T-helper 1 cell treated with Interleukin-12 subunit alpha and Interleukin-12 subunit beta and Interleukin-4 antibody, amounts not matched to agents 30 ng/mL and 1 ng/mL, for 36 hours (primary cell): ENCODE results near the gene CHKA. TPM values are rescaled to one million over a fixed set of nuclear protein-coding genes. Genes with fewer than 3 reads are reported as not detected.

Experiments used
- intact Hi-C: fragments of 100-400 bp; cut with micrococcal nuclease; formaldehyde crosslinking; loops from one replicate; pipeline ENCODE4 v1.15.1; 2024
- total RNA-seq: library from RNA; stranded (reverse); gene quantifications from 2 replicates; pipeline ENCODE4 v1.2.3, GENCODE V29; 2022

CHKA gene
- total RNA-seq, 1 donor from 2014 or later = 7.2 TPM

DNA sequence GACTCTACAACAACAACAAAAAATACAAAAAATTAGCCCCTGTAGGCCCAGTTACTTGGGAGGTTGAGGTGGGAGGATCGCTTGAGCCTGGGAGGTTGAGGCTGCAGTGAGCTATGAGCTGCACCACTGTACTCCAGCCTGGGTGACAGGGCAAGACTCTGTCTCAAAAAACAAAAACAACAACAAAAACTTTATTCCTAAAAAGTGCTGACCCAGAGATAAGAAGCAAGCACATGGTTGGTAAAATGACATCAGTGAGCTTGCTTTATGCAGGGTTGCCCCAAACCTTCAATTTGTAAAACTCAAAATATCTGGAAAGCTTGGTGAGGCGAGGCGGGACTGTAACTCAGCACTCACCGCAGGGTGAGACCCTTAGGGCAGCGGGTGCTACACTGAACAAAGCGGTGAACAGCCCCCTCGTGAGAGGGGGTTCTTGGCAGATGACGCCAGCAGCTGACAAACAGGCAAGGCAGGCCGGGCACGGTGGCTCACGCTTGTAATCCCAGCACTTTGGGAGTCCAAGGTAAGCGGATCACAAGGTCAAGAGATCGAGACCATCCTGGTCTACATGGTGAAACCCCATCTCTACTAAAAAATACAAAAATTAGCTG, 85.8 kb downstream of the CHKA start:
- intact Hi-C loops = no loop called here

- intact Hi-C loops = loop anchor here (5.0 kb wide), 1 partner anchor 526 kb away; the partner anchor contains the start of genes CDK2AP2 and PITPNM1
These were observed 87.5 kb downstream of the CHKA start for GRCh38 chr11:68033708-68034045.

DNA sequence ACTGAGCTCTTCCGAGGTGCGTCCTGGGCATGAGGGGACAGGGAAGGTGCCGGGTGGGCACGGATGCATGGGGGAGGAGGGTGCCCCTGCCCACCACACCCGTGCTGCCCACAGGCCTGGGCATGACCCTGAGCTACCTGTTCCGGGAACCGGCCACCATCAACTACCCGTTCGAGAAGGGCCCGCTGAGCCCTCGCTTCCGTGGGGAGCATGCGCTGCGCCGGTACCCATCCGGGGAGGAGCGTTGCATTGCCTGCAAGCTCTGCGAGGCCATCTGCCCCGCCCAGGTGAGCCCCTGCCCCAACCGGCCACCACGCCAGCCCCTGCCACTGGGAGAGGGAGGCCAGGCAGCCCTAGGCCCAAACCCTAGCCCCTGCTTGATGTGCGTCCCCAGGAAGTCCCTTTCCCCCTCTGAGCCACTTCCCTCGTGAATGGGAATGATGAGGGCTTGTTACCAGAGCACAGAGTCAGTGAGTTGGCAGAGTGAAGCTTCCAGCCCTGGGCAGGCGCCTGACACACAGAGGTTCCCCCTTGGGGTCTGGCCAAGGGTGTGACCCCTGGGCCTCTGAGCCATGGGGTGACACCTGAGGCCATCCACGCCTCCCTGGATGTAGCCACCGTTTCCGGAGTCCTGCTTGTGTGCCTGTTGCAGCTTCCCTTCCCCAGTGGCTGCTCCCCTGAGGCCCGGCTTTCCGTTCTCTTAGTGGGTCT, 88.0 kb downstream of the CHKA start:
- intact Hi-C loops = loop anchor here (5.0 kb wide), 1 partner anchor 526 kb away; the partner anchor contains the start of genes CDK2AP2 and PITPNM1

DNA sequence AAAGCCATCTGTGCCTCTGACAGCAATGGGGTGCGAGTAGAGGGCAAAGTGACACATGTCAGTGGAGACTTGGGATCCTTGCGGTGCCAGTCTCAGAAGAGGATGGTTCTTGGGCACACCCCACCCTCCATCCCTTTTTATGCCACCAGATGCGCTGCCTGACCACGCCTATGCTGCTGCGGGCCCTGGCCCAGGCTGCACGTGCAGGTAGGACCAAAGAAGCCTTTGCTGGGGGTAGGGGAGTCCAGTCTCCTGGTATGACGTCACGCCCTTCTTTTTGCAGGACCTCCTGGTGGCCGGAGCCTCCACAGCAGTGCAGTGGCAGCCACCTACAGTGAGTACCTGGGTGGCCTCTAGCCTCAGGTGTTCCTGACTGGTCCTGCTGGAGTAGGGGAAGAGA, 89.2 kb downstream of the CHKA start:
- intact Hi-C loops = loop anchor here (5.0 kb wide), 1 partner anchor 525 kb away; the partner anchor contains the start of genes CDK2AP2 and PITPNM1

DNA sequence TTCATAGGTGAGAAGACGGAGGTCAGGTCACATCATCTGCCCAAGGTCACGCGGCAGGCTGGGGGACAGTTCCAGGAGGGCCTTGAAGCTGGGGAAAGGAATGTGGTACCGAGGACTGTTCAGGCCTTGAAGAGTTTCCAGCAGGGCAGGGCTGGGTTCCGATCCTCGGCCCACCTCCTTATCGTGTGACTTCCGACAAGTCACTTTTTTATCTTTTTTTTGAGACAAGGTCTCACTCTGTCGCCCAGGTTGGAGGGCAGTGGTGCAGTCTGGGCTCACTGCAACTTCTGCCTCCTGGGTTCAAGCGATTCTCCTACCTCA, 90.1 kb downstream of the CHKA start:
- intact Hi-C loops = loop anchor here (2.0 to 5.0 kb wide), 4 partner anchors 34 to 524 kb away; partner anchors contain the start of genes CDK2AP2 and PITPNM1

- intact Hi-C loops = loop anchor here (1.0 to 5.0 kb wide), 11 partner anchors 10 to 1018 kb away; partner anchors contain the start of genes CDK2AP2, CHKA, PITPNM1 and PPP6R3
These were observed 90.7 kb downstream of the CHKA start, which contains the start of gene NDUFS8 for GRCh38 chr11:68030318-68031143. NDUFS8 (plus strand) TSS chr11:68030681; CDS start chr11:68032152, 1,471 bp downstream.

DNA sequence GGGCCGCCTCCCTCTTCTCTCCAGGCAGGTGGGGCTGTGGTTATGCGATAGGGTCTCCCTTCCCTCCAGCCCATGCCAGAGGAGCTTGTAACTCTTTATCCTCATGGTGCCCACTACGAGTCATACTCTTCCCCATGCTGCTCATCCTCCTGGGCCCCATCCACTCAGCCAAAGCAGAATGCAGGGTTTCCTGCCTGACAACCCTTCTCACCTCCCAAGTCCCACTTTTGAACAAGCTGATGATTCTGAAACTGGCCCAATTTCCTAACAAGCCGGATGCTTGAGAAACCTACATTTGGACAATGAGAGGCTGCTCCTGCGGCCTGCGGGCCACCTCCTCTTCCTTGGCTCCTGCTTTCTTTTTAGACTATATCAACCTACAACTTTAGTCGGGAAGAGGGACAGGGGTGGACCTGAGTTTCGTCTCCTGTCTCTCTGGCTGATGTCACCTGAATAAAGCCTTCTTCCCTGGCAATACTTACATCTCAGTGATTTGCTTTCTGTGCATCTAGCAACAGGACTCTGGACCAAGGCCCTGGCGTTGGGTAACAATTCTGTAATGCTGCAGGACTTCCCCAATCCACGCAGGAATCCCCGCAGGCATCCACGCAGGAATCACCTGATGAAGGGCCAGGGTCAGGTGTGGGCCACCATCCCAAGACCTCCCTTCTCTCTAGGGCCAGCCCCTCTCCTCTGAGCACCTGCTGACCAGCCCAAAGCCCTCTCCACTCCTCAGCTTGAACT, 92.2 kb downstream of the CHKA start:
- intact Hi-C loops = no loop called here

DNA sequence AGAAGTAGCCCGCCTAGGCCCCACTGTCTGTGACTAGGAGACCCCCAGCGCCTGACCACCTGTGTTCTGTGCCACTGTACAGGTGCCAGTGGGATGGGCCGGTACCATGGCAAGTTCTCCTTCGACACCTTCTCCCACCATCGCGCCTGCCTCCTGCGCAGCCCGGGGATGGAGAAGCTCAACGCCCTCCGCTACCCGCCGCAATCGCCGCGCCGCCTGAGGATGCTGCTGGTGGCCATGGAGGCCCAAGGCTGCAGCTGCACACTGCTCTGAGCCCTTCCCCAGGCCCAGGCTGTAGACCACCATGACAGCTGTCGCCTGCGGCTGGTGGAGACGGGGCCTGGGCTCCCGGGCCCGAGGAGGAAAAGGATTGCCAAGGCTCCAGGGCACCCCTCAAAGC, 93.5 kb downstream of the CHKA start:
- intact Hi-C loops = no loop called here

- intact Hi-C loops = no loop called here
These were observed 94.6 kb downstream of the CHKA start for GRCh38 chr11:68026391-68027105.

DNA sequence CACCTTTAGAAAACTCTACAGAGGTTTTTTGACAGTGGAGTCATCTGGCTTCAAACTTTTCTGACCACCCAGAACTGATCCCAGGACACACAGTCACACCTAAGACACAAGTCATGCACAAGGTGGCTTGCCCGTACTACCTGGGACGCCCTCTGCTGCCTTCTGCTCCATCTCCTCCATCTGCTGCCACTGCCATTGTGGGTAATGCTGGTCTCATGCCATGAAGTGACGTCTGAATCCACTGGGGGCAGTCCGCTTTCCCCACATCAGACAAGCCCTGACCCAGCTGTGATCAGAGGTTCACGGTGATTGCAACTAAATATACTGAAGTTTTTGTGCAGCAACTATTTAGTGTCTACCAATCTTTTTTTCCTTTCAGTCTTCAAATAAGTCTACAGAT, 96.1 kb downstream of the CHKA start:
- intact Hi-C loops = no loop called here

- intact Hi-C loops = no loop called here
These were observed 96.7 kb downstream of the CHKA start for GRCh38 chr11:68024508-68024907.

GRCh38 chr11:68022531-68022930, 98.7 kb downstream of the CHKA start:
- intact Hi-C loops = no loop called here

DNA sequence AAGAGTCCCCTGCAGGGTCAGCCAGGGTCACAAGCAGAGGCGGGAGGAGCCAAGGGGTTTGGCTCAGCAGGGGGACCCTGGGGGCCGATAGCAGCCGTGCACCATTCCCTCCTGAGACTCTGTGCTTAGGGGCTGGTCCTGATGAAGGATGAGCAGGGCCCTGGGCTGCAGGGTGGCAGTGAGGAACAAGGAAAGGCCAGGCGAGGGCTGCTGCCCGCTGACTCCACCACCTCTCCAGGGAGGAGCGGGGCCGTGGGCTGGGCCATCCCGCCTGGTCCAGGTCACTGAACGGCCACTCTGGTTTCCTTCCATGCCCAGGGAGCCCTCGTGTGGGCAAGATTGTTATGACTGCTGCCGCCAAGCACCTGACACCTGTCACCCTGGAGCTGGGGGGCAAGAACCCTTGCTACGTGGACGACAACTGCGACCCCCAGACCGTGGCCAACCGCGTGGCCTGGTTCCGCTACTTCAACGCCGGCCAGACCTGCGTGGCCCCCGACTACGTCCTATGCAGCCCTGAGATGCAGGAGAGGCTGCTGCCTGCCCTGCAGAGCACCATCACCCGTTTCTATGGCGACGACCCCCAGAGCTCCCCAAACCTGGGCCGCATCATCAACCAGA, 99.9 kb downstream of the CHKA start:
- intact Hi-C loops = no loop called here

GRCh38 chr11:68020575-68020974, 100.6 kb downstream of the CHKA start:
- intact Hi-C loops = no loop called here

DNA sequence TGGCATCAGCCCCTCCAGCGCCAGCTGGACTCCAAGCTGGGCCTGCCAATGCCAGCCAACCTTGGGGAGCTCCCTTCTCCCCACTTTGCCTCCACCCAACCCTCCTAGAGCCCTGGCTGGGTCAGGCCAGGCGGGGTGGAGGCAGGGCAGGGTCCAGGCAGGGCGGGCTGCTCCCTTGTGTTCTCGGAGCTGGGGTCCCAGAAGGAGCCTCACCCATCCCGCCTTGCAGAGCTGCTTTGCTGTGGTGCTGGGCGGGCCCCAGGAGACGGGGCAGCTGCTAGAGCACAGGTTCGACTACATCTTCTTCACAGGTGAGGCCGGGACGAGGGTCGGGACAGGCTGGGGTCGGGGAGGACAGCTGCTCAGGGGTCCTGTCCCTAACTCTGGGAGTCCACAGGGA, 101.7 kb downstream of the CHKA start:
- intact Hi-C loops = no loop called here

GRCh38 chr11:68018730-68019190, 102.4 kb downstream of the CHKA start:
- intact Hi-C loops = no loop called here

- intact Hi-C loops = no loop called here
These were observed 103.0 kb downstream of the CHKA start for GRCh38 chr11:68017980-68018729.

- intact Hi-C loops = no loop called here
These were observed 104.0 kb downstream of the CHKA start for GRCh38 chr11:68016904-68017817.
